ENCODE data around the gene MAP2K1.
"Not testable (repeated sequence)": the region's sequence is repeated elsewhere in the genome, so short reads cannot be mapped to it uniquely, and the experiment has no call there.

Gene MAP2K1

GRCh38 chr15:66481107-66481856, 94.6 kb downstream of the MAP2K1 start:
- no peak for DNase-seq

DNA sequence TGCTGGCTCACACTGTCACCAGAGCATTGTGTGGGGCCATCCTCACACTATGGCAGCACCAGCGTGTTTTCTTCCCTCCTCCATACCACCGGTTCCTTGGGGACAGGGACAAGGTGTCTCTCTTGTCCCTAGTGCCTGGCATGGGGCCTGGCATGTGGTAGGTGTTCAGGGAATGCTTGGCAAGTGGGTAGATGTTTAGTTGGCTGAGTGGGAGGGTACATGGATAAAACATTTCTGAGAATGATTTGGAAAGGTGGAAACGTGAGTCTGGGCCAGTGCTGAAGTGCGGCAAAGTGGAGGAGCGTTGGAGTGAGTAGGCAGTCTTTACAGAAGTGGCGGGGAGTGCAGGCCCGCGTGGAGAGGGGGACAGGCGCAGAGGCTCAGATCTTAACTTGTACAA, 95.8 kb downstream of the MAP2K1 start:
- no peak for DNase-seq

GRCh38 chr15:66483131-66483566, 96.4 kb downstream of the MAP2K1 start:
- DNase-seq, result no peak

GRCh38 chr15:66484539-66485112, 97.9 kb downstream of the MAP2K1 start:
- DNase-seq, result no peak

GRCh38 chr15:66486887-66487286, 100.2 kb downstream of the MAP2K1 start:
- DNase-seq, result no peak

GRCh38 chr15:66488525-66488924, 101.8 kb downstream of the MAP2K1 start:
- DNase-seq, result no peak

- no peak for DNase-seq
Observed at GRCh38 chr15:66489179-66489791, 102.6 kb downstream of the MAP2K1 start.

GRCh38 chr15:66491846-66492245, 105.1 kb downstream of the MAP2K1 start:
- DNase-seq, result no peak

DNA sequence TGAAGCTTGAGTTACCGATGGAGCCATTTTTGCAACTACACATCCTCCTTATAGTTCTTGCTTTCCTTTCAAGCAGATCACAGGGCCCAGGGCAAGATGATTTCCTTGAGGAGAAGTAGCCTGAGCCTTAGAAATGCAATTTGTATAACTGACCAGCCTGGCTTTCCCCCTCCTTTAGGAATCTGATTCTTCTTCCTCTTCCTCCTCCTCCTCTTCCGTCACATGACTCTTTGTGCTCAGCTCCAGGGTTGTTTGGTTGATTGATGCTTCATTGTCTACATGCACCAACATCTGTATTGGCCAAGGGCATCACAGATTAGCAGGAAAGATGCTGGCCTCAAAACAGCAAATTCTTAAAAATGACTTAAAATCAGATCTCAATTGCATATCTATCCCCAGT, 107.5 kb downstream of the MAP2K1 start:
- no peak for DNase-seq

DNA sequence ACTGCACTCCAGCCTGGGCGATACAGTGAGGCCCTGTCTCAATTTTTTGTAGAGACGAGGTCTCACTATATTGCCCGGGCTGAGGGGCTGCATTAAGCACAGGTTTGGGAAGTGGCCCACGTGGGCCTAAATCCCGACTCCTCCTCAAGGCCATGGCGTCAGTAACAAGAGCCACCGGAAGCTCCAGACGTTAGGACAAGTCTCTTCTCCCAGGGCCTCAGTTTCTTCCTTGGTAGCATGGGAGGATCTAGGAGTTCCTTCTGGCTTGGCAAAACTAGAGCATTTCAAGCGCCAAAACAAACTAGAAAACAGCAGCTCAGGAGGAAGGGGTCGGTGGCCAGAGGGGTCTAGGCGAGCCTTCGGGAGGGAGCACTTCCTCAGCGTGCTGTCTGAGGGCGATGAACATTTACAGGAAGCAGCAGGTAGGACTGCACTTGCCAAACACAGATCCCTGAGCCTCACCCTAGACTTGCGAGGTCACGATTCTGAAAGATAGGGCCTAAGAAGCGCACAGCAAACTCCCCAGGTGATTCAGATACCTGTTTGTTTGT, 110.3 kb downstream of the MAP2K1 start:
- no peak for DNase-seq

GRCh38 chr15:66497502-66498455, 111.1 kb downstream of the MAP2K1 start, which contains the start of gene SNAPC5:
Gene SNAPC5, minus strand, starts transcription at chr15:66497762. Its CDS starts 31 bp downstream, at chr15:66497731.
- DNase-seq, result peak; percentile 67 to 78

- no peak for DNase-seq
Observed at GRCh38 chr15:66498501-66499386, 112.0 kb downstream of the MAP2K1 start.

- DNase-seq, result not testable (repeated sequence)
Observed at GRCh38 chr15:66500346-66500745, 113.6 kb downstream of the MAP2K1 start.

DNA sequence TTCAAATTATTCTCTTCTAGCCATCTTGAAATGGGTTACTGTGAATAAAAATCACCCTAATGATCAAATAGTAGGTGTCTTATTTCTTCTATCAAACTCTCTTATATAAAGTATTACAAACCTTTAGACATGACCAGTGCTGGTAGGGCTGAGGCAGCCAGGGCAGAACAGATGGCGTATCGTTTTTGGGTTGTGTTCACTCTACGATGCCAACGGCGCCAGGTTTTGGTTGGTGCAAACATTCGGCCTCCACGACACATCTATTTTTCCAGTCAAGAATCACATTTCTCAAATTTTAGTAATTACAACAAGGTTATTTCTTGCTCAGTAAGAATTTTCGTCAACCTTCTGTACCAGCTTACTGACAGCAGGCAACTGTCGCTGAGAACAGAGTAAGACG, 115.8 kb downstream of the MAP2K1 start:
- no peak for DNase-seq

- DNase-seq, result not testable (repeated sequence)
Observed at GRCh38 chr15:66503041-66503648, 116.4 kb downstream of the MAP2K1 start.

DNA sequence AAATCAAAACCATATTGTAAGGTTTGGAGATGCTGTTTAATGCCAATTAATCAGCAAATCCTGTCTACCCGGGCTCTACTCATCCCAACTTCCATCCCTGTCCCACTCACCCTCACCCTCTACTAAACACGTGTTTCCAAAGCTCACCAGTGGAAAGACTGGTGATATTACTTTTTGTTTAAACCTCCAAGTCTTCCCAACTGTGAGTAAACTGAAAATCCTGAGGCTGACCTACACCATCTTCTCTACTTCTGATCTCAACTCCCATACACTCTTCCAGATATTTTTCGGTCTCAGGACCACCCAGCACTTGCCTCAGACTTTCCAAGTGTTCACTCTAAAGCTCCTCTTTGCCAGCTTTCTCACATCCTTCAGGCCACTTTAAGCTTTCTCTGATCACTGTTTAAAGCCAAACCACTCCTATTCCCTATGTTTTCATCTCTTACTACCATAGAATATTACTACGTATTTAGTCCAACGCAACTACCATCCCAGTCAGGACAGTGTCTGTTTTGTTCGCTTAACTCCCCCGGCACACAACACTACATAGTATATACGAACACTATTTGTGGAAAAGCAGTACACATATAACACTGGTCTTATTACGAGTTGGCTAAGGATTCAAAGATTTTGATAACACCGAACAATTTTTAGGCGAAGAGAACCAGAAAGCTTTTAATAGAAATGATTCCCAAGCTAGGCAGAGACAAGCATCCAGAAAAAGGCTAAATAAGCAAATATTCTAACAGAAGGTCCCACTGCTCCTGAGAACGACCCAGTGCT, 117.3 kb downstream of the MAP2K1 start:
- no peak for DNase-seq

DNA sequence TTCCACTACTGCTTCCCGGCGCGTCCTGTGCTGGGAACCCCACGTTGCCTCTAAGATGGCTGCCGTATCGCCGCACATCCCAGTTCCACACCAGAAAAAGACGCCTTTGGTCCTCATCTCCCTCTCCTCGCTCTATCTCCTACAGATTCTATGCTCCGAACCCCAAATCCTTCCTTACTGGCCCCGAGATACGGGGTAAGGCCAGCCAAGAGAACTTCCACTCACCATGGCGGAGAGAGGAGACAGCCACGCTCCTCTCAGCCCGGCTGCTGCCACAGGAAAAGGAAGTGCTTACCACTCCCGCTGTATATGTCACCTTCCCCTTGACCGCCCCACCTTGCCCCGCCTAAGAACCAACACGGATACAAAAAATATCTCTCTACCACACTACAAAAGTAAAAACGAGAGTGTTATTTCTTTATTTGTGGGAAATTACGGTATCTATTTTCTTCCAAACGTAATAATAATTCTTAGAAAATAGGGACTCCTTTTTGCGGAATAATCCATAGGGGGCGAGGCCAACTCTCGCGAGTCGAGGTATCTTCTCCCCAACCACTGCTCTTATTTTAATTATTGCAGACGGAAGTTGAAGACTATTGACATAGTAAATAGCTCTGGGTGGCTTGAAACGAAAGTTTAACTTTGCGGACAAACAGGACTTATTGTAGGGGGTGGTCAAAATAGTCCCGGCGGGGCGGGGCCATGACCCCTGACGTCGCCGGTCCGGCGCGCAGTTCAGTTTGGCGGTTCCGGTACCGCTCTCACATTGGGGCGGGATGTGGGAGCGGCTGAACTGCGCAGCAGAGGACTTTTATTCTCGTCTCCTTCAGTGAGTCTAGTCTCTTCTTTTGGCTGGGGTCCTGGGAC, 118.1 kb downstream of the MAP2K1 start, which contains the start of the genes RPL4 and ZWILCH:
RPL4 (minus strand) TSS at position 293 of the 867 bp plus-strand sequence; CDS start at position 228, 65 bp downstream.
ZWILCH (plus strand) TSS at position 764 of the 867 bp plus-strand sequence; CDS start at position 777, 13 bp downstream.
- peak in 1 of 2 experiments; percentile 78 for DNase-seq

DNA sequence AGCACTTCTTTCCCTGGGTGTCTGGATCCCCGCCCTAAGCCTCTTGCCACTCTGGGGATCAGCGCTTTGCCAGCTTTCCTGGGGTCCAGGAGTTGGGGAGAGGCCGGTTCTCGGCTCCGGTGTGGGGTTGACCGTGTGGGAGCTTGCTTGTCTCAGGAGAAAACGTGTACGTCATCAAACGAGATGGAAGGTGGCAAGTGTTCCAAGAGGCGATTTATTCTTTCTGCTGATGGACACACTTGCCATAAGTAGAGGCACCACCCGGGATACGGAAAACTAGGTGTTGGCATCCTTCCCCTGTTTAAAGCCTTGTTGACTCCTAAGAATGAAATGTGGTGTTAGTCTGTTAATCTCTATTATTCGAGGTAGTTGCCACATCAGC, 118.7 kb downstream of the MAP2K1 start:
- DNase-seq, result no peak

- DNase-seq, result no peak
Observed at GRCh38 chr15:66505818-66506217, 119.1 kb downstream of the MAP2K1 start.
